Activated CD4-positive, alpha-beta T cell treated with anti-CD3 and anti-CD28 coated beads for 48 hours (primary cell): ENCODE results near the gene PTPN14.

Experiments
- DNase-seq: peaks from one replicate; pipeline ENCODE4 v3.0.0-alpha.2; 2020

PTPN14 gene

GRCh38 chr1:214473862-214474261, 77.5 kb downstream of the PTPN14 start:
- DNase-seq = no peak

GRCh38 chr1:214473387-214473786, 78.0 kb downstream of the PTPN14 start:
- DNase-seq = no peak

GRCh38 chr1:214472364-214472763, 79.0 kb downstream of the PTPN14 start:
- DNase-seq = no peak

GRCh38 chr1:214471458-214471857, 79.9 kb downstream of the PTPN14 start:
- DNase-seq = no peak

GRCh38 chr1:214470132-214470531, 81.3 kb downstream of the PTPN14 start:
- no peak for DNase-seq

GRCh38 chr1:214469290-214469689, 82.1 kb downstream of the PTPN14 start:
- no peak for DNase-seq

- no peak for DNase-seq
Observed at GRCh38 chr1:214467078-214467585, 84.3 kb downstream of the PTPN14 start.

- DNase-seq = no peak
Observed at GRCh38 chr1:214466403-214467077, 84.9 kb downstream of the PTPN14 start.

- no peak for DNase-seq
Observed at GRCh38 chr1:214464445-214465287, 86.7 kb downstream of the PTPN14 start.

- DNase-seq = no peak
Observed at GRCh38 chr1:214463596-214463995, 87.8 kb downstream of the PTPN14 start.

- DNase-seq = no peak
Observed at GRCh38 chr1:214462882-214463281, 88.5 kb downstream of the PTPN14 start.

GRCh38 chr1:214461305-214461704, 90.1 kb downstream of the PTPN14 start:
- DNase-seq = no peak

GRCh38 chr1:214460304-214460916, 91.0 kb downstream of the PTPN14 start:
- no peak for DNase-seq

- DNase-seq = no peak
Observed at GRCh38 chr1:214459895-214460294, 91.5 kb downstream of the PTPN14 start.

- DNase-seq = no peak
Observed at GRCh38 chr1:214458541-214458940, 92.9 kb downstream of the PTPN14 start.

GRCh38 chr1:214455971-214456867, 95.2 kb downstream of the PTPN14 start:
- DNase-seq = no peak

- no peak for DNase-seq
Observed at GRCh38 chr1:214455479-214455878, 95.9 kb downstream of the PTPN14 start.

- no peak for DNase-seq
Observed at GRCh38 chr1:214454569-214455396, 96.6 kb downstream of the PTPN14 start.

GRCh38 chr1:214453109-214453722, 98.2 kb downstream of the PTPN14 start:
- DNase-seq = no peak

GRCh38 chr1:214452152-214452784, 99.1 kb downstream of the PTPN14 start:
- DNase-seq = no peak

- DNase-seq = peak; percentile 72
Observed at GRCh38 chr1:214451596-214451995, 99.8 kb downstream of the PTPN14 start.
